Keratinocyte (primary cell): ENCODE data around the gene CALML3. TPM values are rescaled to one million over a fixed set of nuclear protein-coding genes. Genes with fewer than 3 reads are reported as not detected.

Experiments used
- DNase-seq: peaks from one replicate; pipeline ENCODE4 v3.0.0-alpha.2; 2011; ENCODE audit warnings: low read depth, missing footprints, low spot score
- FAIRE-seq: peaks from 2 replicates; lab custom pipeline; 2011; peaks lifted over from hg19 to GRCh38; lab: Jason Lieb, UNC
- H2AFZ ChIP-seq: 2 replicates; pipeline ENCODE4 v1.6.0; 2012; ENCODE audit warnings: low read length, control low read depth, inconsistent platforms; ENCODE audit not compliant: control insufficient read depth
- H3K27ac ChIP-seq: 2 replicates; pipeline ENCODE4 v1.5.1; 2011; ENCODE audit warnings: low read length; ENCODE audit not compliant: control insufficient read depth, insufficient read depth
- H3K27me3 ChIP-seq: 3 replicates; pipeline ENCODE4 v1.6.0; 2011; ENCODE audit warnings: low read length; ENCODE audit not compliant: control insufficient read depth, insufficient read depth; ENCODE audit errors: extremely low read depth
- H3K36me3 ChIP-seq, 2 experiments: 2 replicates in 1 of 2; 3 replicates in 1 of 2; pipeline ENCODE4 v1.5.1; 2011; ENCODE audit warnings: low read length in 2 of 2, mild to moderate bottlenecking in 1 of 2; ENCODE audit not compliant: control insufficient read depth in 2 of 2, insufficient read depth in 2 of 2; ENCODE audit errors: extremely low read depth in 1 of 2
- H3K4me1 ChIP-seq: 3 replicates; pipeline ENCODE4 v1.5.1; 2011; ENCODE audit warnings: low read length; ENCODE audit not compliant: control insufficient read depth, insufficient read depth; ENCODE audit errors: extremely low read depth
- H3K4me2 ChIP-seq: 3 replicates; pipeline ENCODE4 v1.6.0; 2011; ENCODE audit warnings: low read depth, low read length; ENCODE audit not compliant: control insufficient read depth, insufficient read depth; ENCODE audit errors: extremely low read depth
- H3K4me3 ChIP-seq, 3 experiments: fragments of 200-600 bp in 1 of 3; sonication (generic) in 1 of 3; 2 replicates in 2 of 3; 3 replicates in 1 of 3; pipeline ENCODE4 v1.5.1; 2011 to 2016; ENCODE audit warnings: low read length in 3 of 3, mild to moderate bottlenecking in 3 of 3, control low read depth in 2 of 3, inconsistent platforms in 1 of 3, low read depth in 1 of 3, mixed read lengths in 1 of 3, mixed run types in 1 of 3, moderate library complexity in 1 of 3; ENCODE audit not compliant: control insufficient read depth in 2 of 3, insufficient read depth in 2 of 3; ENCODE audit errors: extremely low read depth in 1 of 3
- H3K79me2 ChIP-seq: 2 replicates; pipeline ENCODE4 v1.6.0; 2012; ENCODE audit warnings: low read length; ENCODE audit not compliant: control insufficient read depth, insufficient read depth
- H3K9ac ChIP-seq: 3 replicates; pipeline ENCODE4 v1.6.0; 2011; ENCODE audit warnings: low read length; ENCODE audit not compliant: control insufficient read depth, insufficient read depth; ENCODE audit errors: extremely low read depth
- H3K9me1 ChIP-seq: 3 replicates; pipeline ENCODE4 v1.6.0; 2011; ENCODE audit warnings: low read length; ENCODE audit not compliant: control insufficient read depth, insufficient read depth; ENCODE audit errors: extremely low read depth
- H3K9me3 ChIP-seq: 2 replicates; pipeline ENCODE4 v1.5.1; 2012; ENCODE audit warnings: low read depth, low read length; ENCODE audit not compliant: control insufficient read depth
- H4K20me1 ChIP-seq: 3 replicates; pipeline ENCODE4 v1.6.0; 2011; ENCODE audit warnings: low read length; ENCODE audit not compliant: control insufficient read depth, insufficient read depth; ENCODE audit errors: extremely low read depth
- CTCF ChIP-seq, 3 experiments: IDR thresholded peaks in 1 of 3; conservative IDR thresholded peaks in 1 of 3; optimal IDR thresholded peaks in 1 of 3; 2 replicates in 2 of 3; 3 replicates in 1 of 3; pipeline versions ENCODE3 to v1.5.1; 2011; ENCODE audit warnings: low read length in 3 of 3, mild to moderate bottlenecking in 3 of 3, moderate library complexity in 2 of 3, control low read depth in 1 of 3, inconsistent platforms in 1 of 3; ENCODE audit not compliant: insufficient read depth in 2 of 3; ENCODE audit errors: extremely low read depth in 1 of 3
- EZH2 ChIP-seq: IDR thresholded peaks from one replicate; pipeline ENCODE4 v1.6.1; 2012; ENCODE audit warnings: inconsistent platforms, mild to moderate bottlenecking, low read length, moderate library complexity
- dilution Hi-C: fragments of 300-500 bp; cut with MboI; formaldehyde crosslinking; loops from one replicate; pipeline ENCODE4 v1.7.0; 2020; ENCODE audit warnings: low sequenced_read_pairs; ENCODE audit not compliant: extremely low pct_ligation_motif_present
- polyA plus RNA-seq, 5 experiments: library from polyadenylated mRNA; depleted of rRNA in 3 of 5; stranded (reverse) in 3 of 5; stranded (forward) in 1 of 5; unstranded in 1 of 5; fragments of >200 nt; gene quantifications; 1 replicate in 1 of 5; 2 replicates in 3 of 5; 3 replicates in 1 of 5; pipeline versions ENCODE4 v1.2.1 to v1.2.3, GENCODE V29; 2011 to 2012; ENCODE audit warnings: missing spikeins in 2 of 5, low read depth in 1 of 5, low replicate concordance in 1 of 5

CALML3 gene
- polyA plus RNA-seq, 1 donor (not counting 4 experiments of a cell fraction or from before 2014, with no cell fraction given), result 7.6 TPM

- Histone ChIP-seq H2AFZ (no peak overlapping the region), H4K20me1 (no peaks in the 10 kb centered on the region), H3K79me2 (no peaks in the 10 kb centered on the region), H3K4me3 (no peak overlapping the region), H3K27me3 (no peaks in the 10 kb centered on the region), H3K36me3 (no peaks in the 10 kb centered on the region), H3K27ac (no peak overlapping the region), H3K9me3 (no peaks in the 10 kb centered on the region), H3K9ac (no peak overlapping the region), H3K4me1 (peaks cover 11% of the 10 kb centered on the region), H3K4me2 (no peak overlapping the region), H3K9me1 (no peaks in the 10 kb centered on the region)
- FAIRE-seq, result no peak
- dilution Hi-C loops, result no loop called here
- TF ChIP-seq CTCF (optimal IDR thresholded peaks at IDR 0.05 in 1 of 3, IDR thresholded peaks at IDR 0.05 in 1 of 3, conservative IDR thresholded peaks at IDR 0.05 in 1 of 3; ENCODE audit: extremely low read depth in 1 of 3, insufficient read depth in 2 of 3, low read length in 3 of 3), result no peak
- no peak for TF ChIP-seq EZH2
- no peak for DNase-seq
Observed at GRCh38 chr10:5514226-5514850, 10.4 kb upstream of the CALML3 start.

- H3K27me3 ChIP-seq, result no peaks in the 10 kb centered on the region
- no peaks in the 10 kb centered on the region for H3K9me3 ChIP-seq
- dilution Hi-C loops, result no loop called here
- H4K20me1 ChIP-seq, result no peaks in the 10 kb centered on the region
- TF ChIP-seq EZH2 (no peak), CTCF (optimal IDR thresholded peaks at IDR 0.05 in 1 of 3, IDR thresholded peaks at IDR 0.05 in 1 of 3, conservative IDR thresholded peaks at IDR 0.05 in 1 of 3; ENCODE audit: extremely low read depth in 1 of 3, insufficient read depth in 2 of 3, low read length in 3 of 3) (no peak)
- H3K4me2 ChIP-seq, result no peak overlapping the region
- H3K4me3 ChIP-seq, result no peak overlapping the region
- no peak overlapping the region for H3K9ac ChIP-seq
- H2AFZ ChIP-seq, result no peak overlapping the region
- H3K4me1 ChIP-seq, result peaks cover 6% of the 10 kb centered on the region
- no peak overlapping the region for H3K27ac ChIP-seq
- no peaks in the 10 kb centered on the region for H3K9me1 ChIP-seq
- DNase-seq (no peak), FAIRE-seq (no peak)
- H3K36me3 ChIP-seq, result no peaks in the 10 kb centered on the region
- H3K79me2 ChIP-seq, result no peaks in the 10 kb centered on the region
Observed at GRCh38 chr10:5515948-5516761, 8.6 kb upstream of the CALML3 start.
